Activated T-helper 1 cell treated with Interleukin-2 at 50 U/mL for 16 hours (primary cell): Measurements from ENCODE around the gene LRRC61.

Experiments used
- DNase-seq: peaks from one replicate; pipeline ENCODE4 v3.0.0-alpha.2; 2020; ENCODE audit warnings: low read depth

Gene LRRC61

GRCh38 chr7:150371131-150371995, 48.2 kb downstream of the LRRC61 start:
- DNase-seq, result no peak

GRCh38 chr7:150371996-150372270, 48.8 kb downstream of the LRRC61 start:
- DNase-seq, result no peak

GRCh38 chr7:150372271-150373048, 49.3 kb downstream of the LRRC61 start:
- DNase-seq, result no peak

- no peak for DNase-seq
Measured at GRCh38 chr7:150373049-150373801, 50.1 kb downstream of the LRRC61 start.

- DNase-seq, result no peak
Measured at GRCh38 chr7:150374026-150374425, 50.9 kb downstream of the LRRC61 start.

GRCh38 chr7:150374472-150374871, 51.3 kb downstream of the LRRC61 start:
- DNase-seq, result no peak

GRCh38 chr7:150375662-150376521, 52.7 kb downstream of the LRRC61 start:
- DNase-seq, result no peak

- DNase-seq, result no peak
Measured at GRCh38 chr7:150376560-150376959, 53.4 kb downstream of the LRRC61 start.

GRCh38 chr7:150377196-150377595, 54.0 kb downstream of the LRRC61 start:
- DNase-seq, result no peak

GRCh38 chr7:150377635-150378034, 54.5 kb downstream of the LRRC61 start:
- no peak for DNase-seq

- DNase-seq, result peak; percentile 22
Measured at GRCh38 chr7:150378115-150378852, 55.1 kb downstream of the LRRC61 start.

- DNase-seq, result peak; percentile 91
Measured at GRCh38 chr7:150378853-150379440, 55.8 kb downstream of the LRRC61 start, which contains the start of gene ZNF775. Gene ZNF775 (plus strand): TSS chr7:150379330. CDS start chr7:150388471, 9,141 bp downstream.

- DNase-seq, result no peak
Measured at GRCh38 chr7:150379441-150380379, 56.6 kb downstream of the LRRC61 start.

- DNase-seq, result no peak
Measured at GRCh38 chr7:150380463-150380862, 57.3 kb downstream of the LRRC61 start.

- DNase-seq, result no peak
Measured at GRCh38 chr7:150381096-150381495, 57.9 kb downstream of the LRRC61 start.

- no peak for DNase-seq
Measured at GRCh38 chr7:150381785-150382122, 58.6 kb downstream of the LRRC61 start.

- DNase-seq, result no peak
Measured at GRCh38 chr7:150382123-150382843, 59.1 kb downstream of the LRRC61 start.

- DNase-seq, result no peak
Measured at GRCh38 chr7:150382844-150383225, 59.7 kb downstream of the LRRC61 start.
